Middle frontal gyrus (tissue), 1 donor: ENCODE data around the gene SCFD2.

ENCODE experiments used
- DNase-seq: peaks from one replicate; pipeline ENCODE4 v3.0.0-alpha.2; 2015; ENCODE audit warnings: low spot score; ENCODE audit errors: extremely low spot score

The SCFD2 gene

DNA sequence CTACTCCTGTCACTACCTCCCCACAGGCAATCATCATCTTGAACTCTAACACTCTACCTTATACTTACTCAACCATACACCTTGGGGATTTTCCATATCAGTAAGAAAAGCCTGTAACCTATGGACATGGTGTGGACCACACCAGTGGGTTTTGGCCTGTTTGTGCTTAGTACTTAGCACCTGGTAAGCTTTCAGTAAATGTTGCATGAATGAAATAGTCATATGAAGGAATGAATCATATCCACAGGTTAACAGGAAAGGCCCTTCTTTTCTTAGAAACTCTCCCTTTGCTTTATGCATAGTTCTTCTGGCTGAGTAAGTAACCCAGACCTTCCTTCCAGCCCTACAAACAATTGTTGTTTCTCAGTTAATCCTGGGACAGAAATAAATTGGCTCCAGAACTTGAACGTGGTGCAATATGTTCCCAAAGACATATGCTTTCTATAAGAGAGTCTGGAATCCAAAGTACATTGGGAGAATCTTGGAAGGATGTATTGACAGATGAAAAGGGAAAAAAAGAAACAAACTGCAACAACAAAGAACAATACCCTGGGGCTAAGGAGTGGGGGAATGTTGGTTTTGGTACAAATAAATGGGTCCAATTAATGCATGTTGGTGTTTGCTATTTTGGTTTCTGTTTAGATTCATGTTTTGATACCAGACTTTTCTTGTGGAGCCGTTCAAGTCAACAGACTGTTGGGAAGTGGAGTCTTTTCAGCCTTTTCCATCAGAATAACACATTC lies 475.9 kb downstream of the SCFD2 start:
- DNase-seq, result no peak

DNA sequence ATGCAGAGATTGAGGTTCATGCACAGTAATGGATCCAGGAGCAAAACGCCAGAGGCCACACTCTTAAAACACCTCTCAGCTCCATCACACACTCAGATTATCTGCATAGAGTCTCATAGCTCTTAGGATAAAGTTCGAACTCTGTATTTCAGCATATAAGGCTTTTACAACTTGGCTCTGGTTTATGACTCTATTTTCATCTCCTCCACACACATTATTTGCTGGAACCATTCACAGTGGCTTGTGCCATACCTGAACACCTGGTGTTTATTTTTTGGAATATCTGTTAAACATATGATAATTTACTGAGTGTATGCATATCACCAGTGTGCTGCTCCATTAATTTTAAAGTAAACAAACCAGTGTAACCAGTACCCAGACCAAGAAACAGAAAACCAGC lies 476.5 kb downstream of the SCFD2 start:
- no peak for DNase-seq

DNA sequence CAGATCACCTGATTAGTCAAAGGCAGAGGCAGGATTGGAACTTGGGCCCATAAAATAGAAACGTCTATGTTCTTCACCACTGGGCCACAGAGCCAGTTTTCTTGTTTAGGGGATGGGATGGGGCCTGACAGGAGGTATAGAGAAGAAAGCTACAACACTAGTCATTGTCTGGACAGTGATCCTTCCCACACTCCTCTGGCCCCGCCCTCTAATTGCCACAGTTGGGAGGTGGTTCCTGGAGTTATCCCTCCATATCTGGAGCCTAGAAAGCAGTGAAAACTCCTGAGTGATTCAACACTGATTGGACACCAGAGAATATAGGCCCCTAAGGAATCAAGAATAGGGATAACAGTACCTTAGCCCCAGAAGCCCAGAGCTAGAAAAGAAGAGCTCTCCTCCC lies 480.9 kb downstream of the SCFD2 start:
- no peak for DNase-seq

DNA sequence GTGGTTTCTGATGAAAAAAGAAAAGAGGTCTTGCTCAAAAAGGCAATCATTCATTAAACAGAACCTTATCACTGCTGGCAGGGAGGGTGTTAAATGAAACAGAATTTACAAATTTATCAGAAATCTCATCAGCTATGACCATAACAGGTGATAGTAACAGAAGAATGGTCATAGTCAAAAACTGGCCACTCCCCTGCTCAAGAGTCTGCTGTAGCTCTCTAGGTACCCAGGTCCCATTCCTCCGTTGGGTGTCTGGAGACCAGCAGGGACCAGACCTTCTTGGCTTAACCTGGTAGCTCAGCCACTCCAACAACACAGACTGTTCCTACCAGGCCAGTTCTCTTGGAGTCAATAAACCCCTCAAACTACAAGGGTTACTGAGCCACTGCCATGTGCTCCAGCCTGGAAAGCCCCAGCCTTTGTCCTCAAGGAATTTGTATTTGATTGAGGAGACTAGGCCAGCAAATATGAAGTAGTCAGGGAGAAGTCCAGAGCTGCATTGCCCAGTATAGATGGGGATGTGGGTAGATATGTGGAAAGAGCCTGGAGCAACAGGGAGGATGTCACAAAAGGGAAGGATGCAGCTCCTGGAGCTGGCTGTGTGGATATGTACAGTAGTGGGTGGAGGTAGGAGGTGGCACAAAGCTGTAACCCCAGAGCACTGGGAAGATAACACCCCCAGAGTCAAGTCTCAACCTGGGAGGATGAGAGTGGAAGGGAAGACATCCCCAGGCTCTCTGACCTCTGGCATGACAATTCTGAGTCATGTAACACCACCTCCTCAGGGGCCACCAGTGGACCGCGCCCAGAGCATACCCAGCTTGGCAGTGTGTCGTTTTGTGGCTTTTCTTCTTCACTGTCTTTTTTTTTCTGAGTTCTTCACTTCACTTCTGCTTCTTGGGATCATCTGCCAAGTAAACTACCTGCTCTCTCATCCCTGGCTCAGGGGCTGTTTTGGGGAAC lies 481.9 kb downstream of the SCFD2 start:
- no peak for DNase-seq

DNA sequence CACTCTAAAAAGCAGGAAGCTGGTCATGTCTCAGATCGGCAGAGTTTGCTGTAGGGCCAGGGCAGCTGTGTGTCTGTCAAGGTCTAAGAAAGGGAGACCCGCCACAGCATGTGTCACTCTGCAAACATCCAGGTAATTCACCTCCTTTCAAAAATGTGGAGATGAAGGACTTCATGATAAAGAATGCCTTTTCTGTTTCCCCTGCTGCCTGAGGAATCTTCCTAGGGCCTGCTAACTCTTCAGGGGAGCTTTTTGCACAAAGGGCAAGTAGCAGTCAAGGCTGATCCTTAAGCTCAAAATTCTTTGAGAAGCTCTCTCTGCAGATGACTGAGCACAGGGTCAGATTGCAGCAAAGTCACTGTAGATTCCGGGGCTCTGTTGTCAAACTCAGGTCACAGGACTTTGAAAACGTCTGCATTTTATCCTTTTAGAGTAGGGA lies 482.7 kb downstream of the SCFD2 start:
- DNase-seq, result no peak

DNA sequence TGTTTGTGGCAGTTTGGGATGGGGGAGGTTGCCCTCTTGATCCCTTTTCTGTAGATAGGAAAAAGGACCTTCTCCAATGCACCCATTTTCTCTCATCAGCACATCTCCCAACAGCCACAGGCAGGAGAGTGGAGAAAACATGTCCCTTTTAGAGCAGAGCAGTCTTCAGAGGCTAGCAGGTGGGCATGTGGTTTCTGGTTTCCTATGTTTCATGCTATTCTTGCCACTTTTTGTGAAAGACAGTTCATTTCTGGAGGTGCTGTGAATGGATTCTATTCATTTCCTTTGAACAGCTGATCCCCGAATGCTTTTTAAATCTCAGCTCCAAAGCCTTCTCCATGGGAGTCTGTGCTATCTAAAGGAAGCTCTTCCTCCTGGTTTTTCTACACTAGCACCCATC lies 484.9 kb downstream of the SCFD2 start:
- no peak for DNase-seq

DNA sequence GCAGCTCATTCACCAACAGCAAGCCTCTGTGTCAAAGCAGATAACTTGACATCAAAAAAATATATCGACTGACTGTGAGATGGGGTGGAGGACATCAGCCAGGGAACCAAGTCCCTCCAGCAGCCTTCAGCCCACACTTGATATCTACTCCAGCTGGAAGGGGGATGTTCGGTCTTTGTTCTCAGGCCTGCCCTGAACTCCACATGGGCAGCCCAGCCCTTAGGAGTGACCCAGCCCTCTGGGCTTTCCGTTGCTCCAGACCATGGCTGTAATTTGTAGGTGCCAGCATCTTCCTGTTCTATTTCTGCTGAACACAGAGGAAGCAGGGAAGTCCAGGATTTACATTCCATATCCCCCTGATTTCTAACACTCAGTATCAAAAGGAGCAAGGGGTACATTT lies 486.4 kb downstream of the SCFD2 start:
- DNase-seq, result no peak

DNA sequence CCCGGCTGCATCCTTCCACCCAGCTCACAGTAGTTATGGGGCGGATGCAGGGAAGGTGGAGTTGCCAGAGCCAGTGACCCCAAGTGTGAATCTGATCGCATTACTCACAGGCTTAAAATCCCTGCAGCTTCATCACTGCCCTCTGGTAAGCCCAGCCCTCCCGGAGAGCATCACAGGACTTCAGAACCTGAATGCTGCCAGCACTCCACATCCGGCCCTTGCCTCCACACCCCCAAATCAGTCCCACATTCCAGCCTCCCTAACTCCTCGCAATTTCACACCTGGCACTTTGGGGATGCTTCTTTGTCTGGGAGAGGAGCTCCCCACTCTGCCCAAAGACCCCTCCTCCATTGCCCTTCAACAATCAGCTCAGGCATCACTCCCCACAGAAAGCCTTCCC lies 488.2 kb downstream of the SCFD2 start:
- DNase-seq, result no peak

DNA sequence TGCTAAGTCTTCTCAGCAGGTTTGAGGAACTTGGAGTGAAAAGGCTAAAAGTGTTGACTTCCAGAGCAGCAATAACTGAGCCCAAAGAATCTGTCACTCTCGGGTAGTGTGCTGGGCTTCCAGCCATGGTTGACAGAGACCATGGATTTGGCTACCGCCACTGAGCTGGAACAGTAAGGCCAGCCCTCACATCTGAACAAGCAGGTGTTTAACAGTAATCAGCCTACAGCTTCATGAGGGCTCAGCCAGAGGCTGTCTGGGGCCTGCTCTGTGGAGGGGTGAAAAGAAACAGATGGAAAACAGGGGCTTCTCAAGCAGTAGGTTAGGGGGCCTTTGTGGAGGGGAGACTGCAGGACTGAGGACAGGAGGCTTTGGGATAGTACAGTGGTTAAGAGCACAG lies 488.8 kb downstream of the SCFD2 start:
- no peak for DNase-seq

DNA sequence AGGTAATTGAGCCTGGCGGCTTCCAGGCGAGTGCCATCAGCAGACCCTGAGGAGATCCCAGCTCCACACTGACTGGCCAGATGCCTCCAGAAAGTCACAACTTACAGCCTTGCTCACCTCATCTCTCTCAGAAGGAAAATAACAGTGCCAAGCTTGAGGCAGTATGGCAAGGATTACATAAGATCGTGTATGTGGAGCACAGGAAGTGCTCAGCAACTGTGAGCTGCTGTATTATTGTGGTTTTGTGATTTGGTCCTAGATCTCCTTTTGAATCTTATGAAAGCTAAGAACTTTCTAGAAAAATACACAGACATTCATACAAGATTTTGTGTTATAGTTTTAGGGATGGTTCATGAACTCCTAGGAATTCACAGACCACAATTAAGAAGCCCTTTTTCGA lies 489.8 kb downstream of the SCFD2 start:
- no peak for DNase-seq

DNA sequence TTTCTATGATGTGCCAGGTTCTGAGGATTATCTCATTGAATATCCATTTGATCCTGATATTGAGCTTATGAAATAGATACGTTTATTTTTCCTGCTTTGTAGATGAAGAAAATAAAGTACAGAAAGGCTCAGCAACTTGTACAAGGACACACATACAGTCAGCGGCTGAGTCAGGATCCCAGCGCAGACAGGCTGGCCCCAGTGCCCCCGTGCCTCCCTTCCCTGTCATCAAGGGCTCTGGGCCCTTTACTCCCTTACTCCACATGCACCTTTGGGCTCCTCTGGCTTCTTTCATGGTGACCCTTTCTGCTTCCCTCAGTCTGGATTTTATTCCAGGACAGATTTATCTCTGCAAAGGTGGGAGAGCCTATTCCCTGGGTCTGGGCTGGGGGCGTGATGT lies 490.9 kb downstream of the SCFD2 start:
- DNase-seq, result no peak

DNA sequence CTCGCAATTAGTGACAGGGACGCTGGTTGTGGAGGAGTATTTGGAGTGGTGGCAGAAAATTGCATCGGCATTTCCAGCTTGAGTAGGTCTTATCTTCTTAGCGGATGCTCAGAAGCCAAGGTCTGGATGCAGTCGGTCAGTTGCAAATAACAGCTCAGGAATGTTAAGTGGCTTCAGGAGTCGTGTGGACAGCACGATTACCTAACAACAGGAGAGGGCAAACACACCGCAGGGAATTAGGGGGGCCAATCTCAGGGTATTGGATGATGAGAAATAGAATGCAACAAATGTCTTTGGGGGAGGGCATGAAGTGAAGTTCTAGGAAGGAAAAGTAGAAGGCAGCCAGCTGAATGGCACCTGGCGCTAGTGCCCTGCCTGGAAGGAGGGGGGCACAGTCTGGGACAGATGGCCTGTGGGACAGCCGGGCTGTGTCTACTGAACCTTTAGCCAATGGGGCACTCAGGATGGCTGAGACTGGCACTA lies 492.0 kb downstream of the SCFD2 start:
- no peak for DNase-seq

DNA sequence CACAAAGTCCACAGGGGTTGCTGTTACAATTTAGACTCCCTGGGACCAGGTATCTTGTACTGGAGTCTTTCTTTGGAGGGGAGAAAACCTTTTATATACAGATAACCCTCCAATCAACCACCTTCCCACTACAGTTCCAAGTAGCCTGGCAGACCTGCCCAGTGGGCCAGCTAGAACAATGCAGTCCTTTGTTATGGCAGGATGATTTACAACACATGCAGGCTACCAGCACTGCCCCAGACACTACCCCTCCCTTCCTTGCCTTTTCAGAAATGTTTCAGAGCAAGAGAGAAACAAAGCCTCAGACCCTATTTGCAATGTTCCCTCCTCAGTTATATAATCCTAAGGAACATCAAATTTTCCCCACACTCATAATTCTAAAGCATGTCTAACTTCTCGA lies 492.7 kb downstream of the SCFD2 start:
- DNase-seq, result no peak

DNA sequence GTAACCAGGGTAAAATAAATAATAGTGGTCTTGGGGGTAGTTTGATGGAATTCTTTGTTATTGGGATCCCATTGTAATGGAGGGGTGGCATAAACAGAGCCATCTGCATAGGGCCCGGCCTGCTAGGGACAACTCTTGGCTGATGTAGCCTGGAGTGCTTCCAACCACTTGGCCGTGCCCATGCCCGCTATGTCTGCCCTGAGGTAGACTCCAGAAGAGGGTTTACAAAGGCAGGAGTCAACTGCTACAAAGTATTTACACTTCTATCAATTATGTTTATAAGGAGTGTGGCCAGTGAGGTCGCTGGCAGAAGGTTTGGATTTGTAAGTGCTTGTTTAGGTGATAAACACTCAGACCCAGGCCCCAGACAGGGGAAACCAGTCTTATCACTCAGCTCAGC lies 495.6 kb downstream of the SCFD2 start:
- no peak for DNase-seq

DNA sequence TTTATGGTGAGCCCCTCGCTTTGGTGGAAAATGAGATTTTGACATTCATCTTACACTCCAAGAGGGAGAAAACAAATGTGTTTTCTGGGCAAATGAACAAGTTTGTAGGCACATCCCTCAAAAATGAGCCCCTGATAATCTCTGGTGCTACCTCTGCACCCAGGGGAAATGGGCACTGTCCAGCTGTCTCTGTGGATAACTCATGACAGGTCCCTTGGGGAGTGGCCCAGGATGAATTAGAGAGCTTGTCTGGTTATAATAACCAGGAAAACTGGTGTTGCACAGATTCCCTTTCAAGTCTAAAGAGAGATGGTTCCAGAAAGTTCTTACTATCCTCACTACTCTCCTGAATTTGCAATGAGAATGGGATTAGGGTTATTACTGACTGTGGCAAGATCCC lies 496.2 kb downstream of the SCFD2 start:
- no peak for DNase-seq

DNA sequence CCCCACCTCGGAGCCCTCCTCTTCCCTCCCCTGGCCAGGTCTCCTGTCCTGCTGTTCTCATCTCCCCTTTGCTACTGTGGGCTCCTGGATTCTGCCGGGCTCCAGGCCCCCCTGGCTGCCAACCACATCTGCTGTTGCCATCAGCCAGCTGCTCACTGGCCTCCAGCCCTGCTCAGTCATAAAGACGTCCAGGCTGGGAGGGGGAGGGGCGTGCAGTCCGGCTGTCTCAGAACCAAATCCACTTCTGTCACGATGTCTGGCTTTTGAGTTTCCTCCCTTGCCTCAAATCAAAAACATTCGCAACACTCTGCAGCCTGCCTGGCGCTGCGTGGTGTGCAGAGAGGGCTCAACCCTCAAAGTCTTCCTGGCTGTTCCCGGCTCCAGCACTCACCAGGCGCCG lies 496.7 kb downstream of the SCFD2 start:
- no peak for DNase-seq

DNA sequence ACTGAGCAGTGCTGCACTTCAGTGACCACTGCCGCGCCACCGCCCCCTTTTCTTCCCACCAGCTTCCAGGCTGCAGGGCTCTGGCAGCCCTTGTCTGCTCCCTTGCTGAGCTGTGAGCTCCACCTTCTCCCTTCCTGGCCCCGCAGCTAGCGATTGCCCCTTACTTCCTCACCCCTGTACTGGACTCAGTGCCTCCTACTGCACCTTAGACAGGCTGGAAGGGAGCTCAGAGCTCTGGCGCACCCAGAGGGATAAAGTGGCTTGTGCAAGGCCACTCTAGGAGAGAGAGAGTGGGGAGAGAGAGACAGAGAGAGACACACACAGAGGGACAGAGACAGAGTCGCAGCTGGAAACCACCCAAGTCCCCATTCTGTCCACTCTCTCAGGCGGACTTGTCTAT lies 497.7 kb downstream of the SCFD2 start:
- no peak for DNase-seq

DNA sequence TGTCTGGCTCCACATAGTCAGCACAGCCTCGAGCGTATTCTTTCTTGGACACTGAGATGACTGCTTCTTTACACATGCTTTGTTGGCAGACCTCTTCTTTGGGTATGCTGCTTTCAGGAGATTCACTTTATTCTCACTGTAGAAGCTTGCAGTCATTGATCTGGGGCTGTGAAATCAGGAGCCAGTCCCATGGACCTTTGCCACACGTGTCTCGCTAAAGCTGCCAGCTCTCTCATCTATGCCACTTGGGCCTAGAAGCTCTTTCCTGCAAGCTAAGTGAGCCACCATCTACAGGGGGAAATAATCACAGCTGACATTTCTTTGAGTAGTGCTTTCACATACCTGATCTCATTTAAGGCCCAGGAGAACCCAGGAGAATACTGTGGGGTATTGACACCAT lies 498.7 kb downstream of the SCFD2 start:
- no peak for DNase-seq

DNA sequence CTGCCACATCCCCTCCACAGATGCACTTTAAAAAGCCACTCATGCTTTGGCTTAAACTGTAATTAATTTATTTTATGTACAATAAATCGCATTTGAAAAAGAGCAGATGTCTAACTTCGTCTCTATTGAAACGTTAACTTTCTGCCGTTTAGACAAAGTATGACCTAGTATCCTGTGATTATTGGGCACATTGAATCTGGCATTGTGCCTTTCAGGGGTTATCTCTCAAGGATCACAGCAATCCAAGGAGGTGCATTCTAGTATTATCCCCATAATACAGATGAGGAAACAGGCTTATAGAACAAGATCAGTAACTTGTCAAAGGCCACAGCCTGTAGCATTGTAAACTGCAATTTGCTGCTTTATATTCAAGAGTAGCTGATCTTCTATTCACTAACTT lies 499.1 kb downstream of the SCFD2 start:
- DNase-seq, result no peak

DNA sequence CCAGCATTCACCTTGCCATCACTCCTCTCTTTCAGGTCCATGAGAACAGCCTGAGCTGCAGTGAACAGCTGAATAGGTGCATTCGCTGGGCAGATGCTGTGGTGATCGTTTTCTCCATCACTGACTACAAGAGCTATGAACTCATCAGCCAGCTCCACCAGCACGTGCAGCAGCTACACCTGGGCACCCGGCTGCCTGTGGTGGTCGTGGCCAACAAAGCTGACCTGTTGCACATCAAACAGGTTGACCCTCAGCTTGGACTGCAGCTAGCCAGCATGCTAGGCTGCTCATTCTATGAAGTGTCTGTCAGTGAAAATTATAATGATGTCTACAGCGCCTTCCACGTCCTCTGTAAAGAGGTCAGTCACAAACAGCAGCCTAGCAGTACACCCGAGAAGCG lies 500.6 kb downstream of the SCFD2 start:
- DNase-seq, result no peak

DNA sequence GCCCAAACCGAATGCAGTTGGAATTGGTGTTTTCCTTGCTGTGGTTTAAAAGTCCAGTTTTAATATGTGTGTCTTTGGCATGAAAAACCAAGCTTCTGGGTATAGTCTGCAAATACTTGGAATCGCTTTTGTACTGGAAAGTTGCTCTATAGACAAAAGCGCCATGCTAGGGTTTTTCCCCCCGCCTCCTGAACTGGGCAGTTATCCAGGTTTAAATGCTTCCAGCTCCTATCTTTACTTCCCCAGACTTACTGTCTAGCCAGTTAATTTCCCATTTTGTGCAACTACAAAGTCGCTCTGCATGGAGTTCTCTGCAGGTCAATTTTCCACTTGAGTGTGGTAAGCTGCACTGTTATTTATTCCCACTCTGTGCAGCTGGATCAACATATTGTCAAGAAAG lies 501.1 kb downstream of the SCFD2 start:
- DNase-seq, result no peak

DNA sequence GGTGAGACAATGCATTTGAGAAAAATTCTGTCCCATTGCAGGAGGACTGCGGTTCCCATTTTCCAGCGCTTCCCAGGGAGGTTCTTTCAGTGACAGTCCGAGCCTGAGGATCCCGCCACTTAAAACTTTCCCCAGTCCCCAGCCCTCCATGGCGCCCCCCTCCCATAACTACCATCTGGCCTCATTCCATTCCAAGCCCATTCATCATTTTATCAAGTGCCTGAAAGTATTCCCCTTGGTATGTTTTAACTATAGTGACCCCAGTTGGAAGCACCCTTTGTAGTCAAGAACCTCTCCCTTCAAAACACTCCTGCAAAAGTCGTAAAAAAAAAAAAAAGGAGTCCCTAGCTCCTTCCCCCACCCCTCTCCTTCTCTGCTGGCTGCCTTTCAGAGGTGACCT lies 502.5 kb downstream of the SCFD2 start:
- no peak for DNase-seq
